WTC11 (cell line): ENCODE measurements around the gene ANP32B. TPM values are rescaled to one million over a fixed set of nuclear protein-coding genes. Genes with fewer than 3 reads are reported as not detected.

Experiments used
- ATAC-seq: fragments of 200-7000 bp; cut with Tn5 transposase; 2 replicates; pipeline ENCODE4 v1.10.0; 2021; ENCODE audit warnings: mild to moderate bottlenecking, moderate library complexity
- CTCF ChIA-PET: fragments of 300-600 bp; sonication (Branson Sonifier 250); formaldehyde crosslinking; loops from one replicate; lab custom pipeline; 2021; ENCODE audit warnings: antibody characterized with exemption; lab: Charles Lee
- POLR2A ChIA-PET: fragments of 350-600 bp; sonication (Branson Sonifier 250); formaldehyde crosslinking; loops from one replicate; lab custom pipeline; 2021; ENCODE audit warnings: antibody characterized with exemption; lab: Charles Lee
- DNase-seq: peaks from one replicate; pipeline ENCODE4 v3.0.0; 2021; ENCODE audit warnings: low spot score
- H3K27ac Mint-ChIP-seq: 2 replicates; pipeline ENCODE4 v1.8.0; 2021; ENCODE audit warnings: mixed read lengths
- H3K27me3 Mint-ChIP-seq: 2 replicates; pipeline ENCODE4 v1.8.0; 2021; ENCODE audit warnings: low read depth, mild to moderate bottlenecking, moderate library complexity, mixed read lengths
- H3K36me3 Mint-ChIP-seq: 2 replicates; pipeline ENCODE4 v1.8.0; 2021; ENCODE audit warnings: mixed read lengths
- H3K4me1 Mint-ChIP-seq: 2 replicates; pipeline ENCODE4 v1.8.0; 2022; ENCODE audit warnings: mixed read lengths
- H3K4me3 Mint-ChIP-seq: 2 replicates; pipeline ENCODE4 v1.8.0; 2021; ENCODE audit warnings: mild to moderate bottlenecking, moderate library complexity, mixed read lengths
- H3K9me3 Mint-ChIP-seq: 2 replicates; pipeline ENCODE4 v1.8.0; 2021; ENCODE audit warnings: mixed read lengths
- GTF2I ChIP-seq: fragments of 250-450 bp; sonication (Bioruptor Pico); conservative IDR thresholded peaks from 2 replicates; pipeline ENCODE4 v1.4.0; 2021; ENCODE audit warnings: mild to moderate bottlenecking
- PRRX2 ChIP-seq: fragments of 250-450 bp; sonication (Bioruptor Pico); IDR thresholded peaks from 2 replicates; pipeline ENCODE4 v1.8.0; 2021; ENCODE audit warnings: mild to moderate bottlenecking
- SMAD3 ChIP-seq: sonication (generic); formaldehyde crosslinking; IDR thresholded peaks from 2 replicates; pipeline ENCODE4 v1.8.0; 2022; ENCODE audit warnings: missing genetic modification reagents, mild to moderate bottlenecking, borderline replicate concordance
- SMAD4 ChIP-seq: sonication (generic); formaldehyde crosslinking; IDR thresholded peaks from 2 replicates; pipeline ENCODE4 v1.8.0; 2022; ENCODE audit warnings: mild to moderate bottlenecking, missing genetic modification reagents
- TEAD1 ChIP-seq: sonication (generic); formaldehyde crosslinking; IDR thresholded peaks from 2 replicates; pipeline ENCODE4 v1.8.0; 2022; ENCODE audit warnings: mild to moderate bottlenecking, missing genetic modification reagents
- ZNF263 ChIP-seq: sonication (generic); formaldehyde crosslinking; IDR thresholded peaks from 2 replicates; pipeline ENCODE4 v1.8.1; 2022; ENCODE audit warnings: low read depth, mild to moderate bottlenecking, moderate library complexity, missing genetic modification reagents
- ZNF317 ChIP-seq: sonication (generic); formaldehyde crosslinking; IDR thresholded peaks from 2 replicates; pipeline ENCODE4 v1.8.1; 2023; ENCODE audit warnings: low read depth, mild to moderate bottlenecking, moderate library complexity, missing genetic modification reagents, borderline replicate concordance
- total RNA-seq: library from RNA; stranded (reverse); gene quantifications from 3 replicates; pipeline ENCODE4 v1.2.3, GENCODE V29; 2021
- TF ChIP-seq, protein P1 (sequence below): sonication (generic); formaldehyde crosslinking; IDR thresholded peaks from 2 replicates; pipeline ENCODE4 v1.8.0; 2022; ENCODE audit warnings: missing genetic modification reagents
- TF ChIP-seq, protein P2 (sequence below): sonication (generic); formaldehyde crosslinking; IDR thresholded peaks from 2 replicates; pipeline ENCODE4 v1.8.1; 2023; ENCODE audit warnings: mild to moderate bottlenecking, missing genetic modification reagents
- TF ChIP-seq, protein P3 (sequence below): sonication (generic); formaldehyde crosslinking; IDR thresholded peaks from 2 replicates; pipeline ENCODE4 v1.8.1; 2023; ENCODE audit warnings: mild to moderate bottlenecking, missing genetic modification reagents, moderate library complexity
- TF ChIP-seq, protein P4 (sequence below): fragments of 250-450 bp; sonication (Bioruptor Pico); IDR thresholded peaks from 2 replicates; pipeline ENCODE4 v2.1.2; 2022; ENCODE audit warnings: mild to moderate bottlenecking, moderate library complexity
- TF ChIP-seq, protein P5 (sequence below): fragments of 250-450 bp; sonication (Bioruptor Pico); IDR thresholded peaks from 2 replicates; pipeline ENCODE4 v1.9.0; 2021; ENCODE audit warnings: mild to moderate bottlenecking, borderline replicate concordance
- TF ChIP-seq, protein P6 (sequence below): sonication (generic); formaldehyde crosslinking; IDR thresholded peaks from 2 replicates; pipeline ENCODE4 v1.8.0; 2022; ENCODE audit warnings: mild to moderate bottlenecking, missing genetic modification reagents
- TF ChIP-seq, protein P7 (sequence below): fragments of 200-600 bp; IDR thresholded peaks from 2 replicates; pipeline ENCODE4 v1.8.0; 2022; ENCODE audit warnings: antibody characterized with exemption

The ANP32B gene
- total RNA-seq, 1 experiment from 2014 or later, result 150 TPM

DNA sequence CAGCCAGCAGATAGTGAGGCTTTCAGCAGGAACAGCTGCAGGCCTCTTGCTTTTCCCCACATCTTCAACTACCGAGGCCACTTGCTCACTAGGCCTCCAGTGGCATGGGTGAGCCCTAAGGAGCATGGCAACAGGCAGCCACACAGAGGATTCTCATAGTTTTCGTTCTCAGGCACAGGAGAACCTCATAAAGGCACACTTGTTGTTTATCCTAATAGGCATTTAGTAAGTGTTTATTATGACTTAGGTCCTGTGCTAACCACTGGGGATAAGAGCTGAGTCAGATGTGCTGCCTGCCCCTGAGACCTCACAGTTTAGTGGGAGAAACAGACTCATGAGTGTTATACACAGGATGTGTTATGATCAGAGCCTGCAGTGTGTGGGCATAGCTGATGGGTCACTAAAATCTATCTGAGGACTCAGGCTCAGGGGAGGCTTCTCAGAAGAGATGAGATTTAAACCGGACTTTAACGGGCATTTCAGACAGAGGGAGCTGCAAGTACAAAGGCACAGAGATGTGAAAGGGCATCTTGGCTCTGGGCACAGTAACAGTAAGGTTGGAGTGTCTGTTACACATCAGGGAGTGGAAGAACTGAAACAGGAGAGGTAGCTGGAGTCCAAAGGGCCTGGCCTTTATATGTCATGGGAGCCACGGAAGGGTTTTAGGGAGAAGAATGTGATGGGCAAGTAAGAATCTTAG is 24.2 kb upstream of the ANP32B start:
- ATAC-seq, result no peak
- peaks cover 35% of the 10 kb centered on the region for H3K27me3 Mint-ChIP-seq
- TF ChIP-seq, protein P1, sequence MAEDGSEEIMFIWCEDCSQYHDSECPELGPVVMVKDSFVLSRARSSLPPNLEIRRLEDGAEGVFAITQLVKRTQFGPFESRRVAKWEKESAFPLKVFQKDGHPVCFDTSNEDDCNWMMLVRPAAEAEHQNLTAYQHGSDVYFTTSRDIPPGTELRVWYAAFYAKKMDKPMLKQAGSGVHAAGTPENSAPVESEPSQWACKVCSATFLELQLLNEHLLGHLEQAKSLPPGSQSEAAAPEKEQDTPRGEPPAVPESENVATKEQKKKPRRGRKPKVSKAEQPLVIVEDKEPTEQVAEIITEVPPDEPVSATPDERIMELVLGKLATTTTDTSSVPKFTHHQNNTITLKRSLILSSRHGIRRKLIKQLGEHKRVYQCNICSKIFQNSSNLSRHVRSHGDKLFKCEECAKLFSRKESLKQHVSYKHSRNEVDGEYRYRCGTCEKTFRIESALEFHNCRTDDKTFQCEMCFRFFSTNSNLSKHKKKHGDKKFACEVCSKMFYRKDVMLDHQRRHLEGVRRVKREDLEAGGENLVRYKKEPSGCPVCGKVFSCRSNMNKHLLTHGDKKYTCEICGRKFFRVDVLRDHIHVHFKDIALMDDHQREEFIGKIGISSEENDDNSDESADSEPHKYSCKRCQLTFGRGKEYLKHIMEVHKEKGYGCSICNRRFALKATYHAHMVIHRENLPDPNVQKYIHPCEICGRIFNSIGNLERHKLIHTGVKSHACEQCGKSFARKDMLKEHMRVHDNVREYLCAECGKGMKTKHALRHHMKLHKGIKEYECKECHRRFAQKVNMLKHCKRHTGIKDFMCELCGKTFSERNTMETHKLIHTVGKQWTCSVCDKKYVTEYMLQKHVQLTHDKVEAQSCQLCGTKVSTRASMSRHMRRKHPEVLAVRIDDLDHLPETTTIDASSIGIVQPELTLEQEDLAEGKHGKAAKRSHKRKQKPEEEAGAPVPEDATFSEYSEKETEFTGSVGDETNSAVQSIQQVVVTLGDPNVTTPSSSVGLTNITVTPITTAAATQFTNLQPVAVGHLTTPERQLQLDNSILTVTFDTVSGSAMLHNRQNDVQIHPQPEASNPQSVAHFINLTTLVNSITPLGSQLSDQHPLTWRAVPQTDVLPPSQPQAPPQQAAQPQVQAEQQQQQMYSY (CRISPR knock-in tag), result no peak
- TF ChIP-seq, protein P2, sequence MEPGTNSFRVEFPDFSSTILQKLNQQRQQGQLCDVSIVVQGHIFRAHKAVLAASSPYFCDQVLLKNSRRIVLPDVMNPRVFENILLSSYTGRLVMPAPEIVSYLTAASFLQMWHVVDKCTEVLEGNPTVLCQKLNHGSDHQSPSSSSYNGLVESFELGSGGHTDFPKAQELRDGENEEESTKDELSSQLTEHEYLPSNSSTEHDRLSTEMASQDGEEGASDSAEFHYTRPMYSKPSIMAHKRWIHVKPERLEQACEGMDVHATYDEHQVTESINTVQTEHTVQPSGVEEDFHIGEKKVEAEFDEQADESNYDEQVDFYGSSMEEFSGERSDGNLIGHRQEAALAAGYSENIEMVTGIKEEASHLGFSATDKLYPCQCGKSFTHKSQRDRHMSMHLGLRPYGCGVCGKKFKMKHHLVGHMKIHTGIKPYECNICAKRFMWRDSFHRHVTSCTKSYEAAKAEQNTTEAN (CRISPR knock-in tag), result no peak
- TF ChIP-seq TEAD1 (CRISPR knock-in tag), result no peak
- no peak for TF ChIP-seq PRRX2 (CRISPR knock-in tag)
- TF ChIP-seq, protein P3, sequence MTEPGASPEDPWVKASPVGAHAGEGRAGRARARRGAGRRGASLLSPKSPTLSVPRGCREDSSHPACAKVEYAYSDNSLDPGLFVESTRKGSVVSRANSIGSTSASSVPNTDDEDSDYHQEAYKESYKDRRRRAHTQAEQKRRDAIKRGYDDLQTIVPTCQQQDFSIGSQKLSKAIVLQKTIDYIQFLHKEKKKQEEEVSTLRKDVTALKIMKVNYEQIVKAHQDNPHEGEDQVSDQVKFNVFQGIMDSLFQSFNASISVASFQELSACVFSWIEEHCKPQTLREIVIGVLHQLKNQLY, result no peak
- no peak for TF ChIP-seq ZNF317
- TF ChIP-seq, protein P4, sequence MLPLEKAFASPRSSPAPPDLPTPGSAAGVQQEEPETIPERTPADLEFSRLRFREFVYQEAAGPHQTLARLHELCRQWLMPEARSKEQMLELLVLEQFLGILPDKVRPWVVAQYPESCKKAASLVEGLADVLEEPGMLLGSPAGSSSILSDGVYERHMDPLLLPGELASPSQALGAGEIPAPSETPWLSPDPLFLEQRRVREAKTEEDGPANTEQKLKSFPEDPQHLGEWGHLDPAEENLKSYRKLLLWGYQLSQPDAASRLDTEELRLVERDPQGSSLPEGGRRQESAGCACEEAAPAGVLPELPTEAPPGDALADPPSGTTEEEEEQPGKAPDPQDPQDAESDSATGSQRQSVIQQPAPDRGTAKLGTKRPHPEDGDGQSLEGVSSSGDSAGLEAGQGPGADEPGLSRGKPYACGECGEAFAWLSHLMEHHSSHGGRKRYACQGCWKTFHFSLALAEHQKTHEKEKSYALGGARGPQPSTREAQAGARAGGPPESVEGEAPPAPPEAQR, result no peak
- no peak for TF ChIP-seq GTF2I (CRISPR knock-in tag)
- TF ChIP-seq, protein P5, sequence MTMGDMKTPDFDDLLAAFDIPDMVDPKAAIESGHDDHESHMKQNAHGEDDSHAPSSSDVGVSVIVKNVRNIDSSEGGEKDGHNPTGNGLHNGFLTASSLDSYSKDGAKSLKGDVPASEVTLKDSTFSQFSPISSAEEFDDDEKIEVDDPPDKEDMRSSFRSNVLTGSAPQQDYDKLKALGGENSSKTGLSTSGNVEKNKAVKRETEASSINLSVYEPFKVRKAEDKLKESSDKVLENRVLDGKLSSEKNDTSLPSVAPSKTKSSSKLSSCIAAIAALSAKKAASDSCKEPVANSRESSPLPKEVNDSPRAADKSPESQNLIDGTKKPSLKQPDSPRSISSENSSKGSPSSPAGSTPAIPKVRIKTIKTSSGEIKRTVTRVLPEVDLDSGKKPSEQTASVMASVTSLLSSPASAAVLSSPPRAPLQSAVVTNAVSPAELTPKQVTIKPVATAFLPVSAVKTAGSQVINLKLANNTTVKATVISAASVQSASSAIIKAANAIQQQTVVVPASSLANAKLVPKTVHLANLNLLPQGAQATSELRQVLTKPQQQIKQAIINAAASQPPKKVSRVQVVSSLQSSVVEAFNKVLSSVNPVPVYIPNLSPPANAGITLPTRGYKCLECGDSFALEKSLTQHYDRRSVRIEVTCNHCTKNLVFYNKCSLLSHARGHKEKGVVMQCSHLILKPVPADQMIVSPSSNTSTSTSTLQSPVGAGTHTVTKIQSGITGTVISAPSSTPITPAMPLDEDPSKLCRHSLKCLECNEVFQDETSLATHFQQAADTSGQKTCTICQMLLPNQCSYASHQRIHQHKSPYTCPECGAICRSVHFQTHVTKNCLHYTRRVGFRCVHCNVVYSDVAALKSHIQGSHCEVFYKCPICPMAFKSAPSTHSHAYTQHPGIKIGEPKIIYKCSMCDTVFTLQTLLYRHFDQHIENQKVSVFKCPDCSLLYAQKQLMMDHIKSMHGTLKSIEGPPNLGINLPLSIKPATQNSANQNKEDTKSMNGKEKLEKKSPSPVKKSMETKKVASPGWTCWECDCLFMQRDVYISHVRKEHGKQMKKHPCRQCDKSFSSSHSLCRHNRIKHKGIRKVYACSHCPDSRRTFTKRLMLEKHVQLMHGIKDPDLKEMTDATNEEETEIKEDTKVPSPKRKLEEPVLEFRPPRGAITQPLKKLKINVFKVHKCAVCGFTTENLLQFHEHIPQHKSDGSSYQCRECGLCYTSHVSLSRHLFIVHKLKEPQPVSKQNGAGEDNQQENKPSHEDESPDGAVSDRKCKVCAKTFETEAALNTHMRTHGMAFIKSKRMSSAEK, result no peak
- TF ChIP-seq, protein P6, sequence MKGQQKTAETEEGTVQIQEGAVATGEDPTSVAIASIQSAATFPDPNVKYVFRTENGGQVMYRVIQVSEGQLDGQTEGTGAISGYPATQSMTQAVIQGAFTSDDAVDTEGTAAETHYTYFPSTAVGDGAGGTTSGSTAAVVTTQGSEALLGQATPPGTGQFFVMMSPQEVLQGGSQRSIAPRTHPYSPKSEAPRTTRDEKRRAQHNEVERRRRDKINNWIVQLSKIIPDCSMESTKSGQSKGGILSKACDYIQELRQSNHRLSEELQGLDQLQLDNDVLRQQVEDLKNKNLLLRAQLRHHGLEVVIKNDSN (CRISPR knock-in tag), result no peak
- TF ChIP-seq, protein P7, sequence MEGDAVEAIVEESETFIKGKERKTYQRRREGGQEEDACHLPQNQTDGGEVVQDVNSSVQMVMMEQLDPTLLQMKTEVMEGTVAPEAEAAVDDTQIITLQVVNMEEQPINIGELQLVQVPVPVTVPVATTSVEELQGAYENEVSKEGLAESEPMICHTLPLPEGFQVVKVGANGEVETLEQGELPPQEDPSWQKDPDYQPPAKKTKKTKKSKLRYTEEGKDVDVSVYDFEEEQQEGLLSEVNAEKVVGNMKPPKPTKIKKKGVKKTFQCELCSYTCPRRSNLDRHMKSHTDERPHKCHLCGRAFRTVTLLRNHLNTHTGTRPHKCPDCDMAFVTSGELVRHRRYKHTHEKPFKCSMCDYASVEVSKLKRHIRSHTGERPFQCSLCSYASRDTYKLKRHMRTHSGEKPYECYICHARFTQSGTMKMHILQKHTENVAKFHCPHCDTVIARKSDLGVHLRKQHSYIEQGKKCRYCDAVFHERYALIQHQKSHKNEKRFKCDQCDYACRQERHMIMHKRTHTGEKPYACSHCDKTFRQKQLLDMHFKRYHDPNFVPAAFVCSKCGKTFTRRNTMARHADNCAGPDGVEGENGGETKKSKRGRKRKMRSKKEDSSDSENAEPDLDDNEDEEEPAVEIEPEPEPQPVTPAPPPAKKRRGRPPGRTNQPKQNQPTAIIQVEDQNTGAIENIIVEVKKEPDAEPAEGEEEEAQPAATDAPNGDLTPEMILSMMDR, result no peak
- TF ChIP-seq SMAD4 (CRISPR knock-in tag), result no peak
- no peak for TF ChIP-seq SMAD3 (CRISPR knock-in tag)
- no peak for TF ChIP-seq ZNF263 (CRISPR knock-in tag)
- TF ChIP-seq, all 79 proteins: peak for 0
- CTCF ChIA-PET, result interaction anchor here (1.0 to 2.0 kb wide), 3 partner anchors 63 to 97 kb away, joined by 4 to 5 read pairs (median 5); partner anchors contain the start of gene NANS
- Mint-ChIP-seq H3K9me3 (no peaks in the 10 kb centered on the region), H3K4me1 (no peaks in the 10 kb centered on the region), H3K27ac (no peak overlapping the region), H3K36me3 (no peaks in the 10 kb centered on the region), H3K4me3 (no peak overlapping the region)
- no peak for DNase-seq
- POLR2A ChIA-PET, result no interaction called here
